Spleen (tissue), 7 donors: ENCODE results near the gene GRAPL.
"Not testable (repeated sequence)": the region's sequence is repeated elsewhere in the genome, so short reads cannot be mapped to it uniquely, and the experiment has no call there.

Source experiments
- CTCF ChIP-seq, 11 experiments: fragments of 200-600 bp in 7 of 11; fragments of 450-650 bp in 4 of 11; sonication (generic) in 4 of 11; IDR thresholded peaks in 8 of 11; conservative IDR thresholded peaks in 3 of 11; 1 replicate in 7 of 11; 2 replicates in 4 of 11; pipeline versions ENCODE4 v1.4.0 to v1.8.0; 2016 to 2021; ENCODE audit warnings: antibody characterized with exemption in 11 of 11, inconsistent platforms in 4 of 11, mild to moderate bottlenecking in 1 of 11
- POLR2A ChIP-seq, 3 donors: fragments of 450-650 bp; IDR thresholded peaks; one replicate each; pipeline ENCODE4 v1.5.1; 2017; ENCODE audit warnings: antibody characterized with exemption in 3 of 3, mild to moderate bottlenecking in 1 of 3
- donor health status: DM: no; HTN: no; CAD: no; lungs with moderate emphysema.
- donor health status: DM: no; HTN: no; CAD: no.
- donor health status: DM: no; HTN: no; CAD: no.

GRCh38 chr17:19202448-19202847 is 75.1 kb downstream of the GRAPL start:
- not testable (repeated sequence) for TF ChIP-seq CTCF (IDR thresholded peaks at IDR 0.05 in 8 of 11, conservative IDR thresholded peaks at IDR 0.05 in 3 of 11); POLR2A (IDR thresholded peaks at IDR 0.05)
